HG02970 (cell line): ENCODE results near the gene TOP2B.

Experiments
- ATAC-seq: cut with Tn5 transposase; IDR thresholded peaks from one replicate; pipeline ENCODE4 v1.9.1; 2021; ENCODE audit warnings: mild to moderate bottlenecking, moderate library complexity, moderate number of reproducible peaks; ENCODE audit not compliant: unreplicated experiment, low FRiP score

The TOP2B gene

DNA sequence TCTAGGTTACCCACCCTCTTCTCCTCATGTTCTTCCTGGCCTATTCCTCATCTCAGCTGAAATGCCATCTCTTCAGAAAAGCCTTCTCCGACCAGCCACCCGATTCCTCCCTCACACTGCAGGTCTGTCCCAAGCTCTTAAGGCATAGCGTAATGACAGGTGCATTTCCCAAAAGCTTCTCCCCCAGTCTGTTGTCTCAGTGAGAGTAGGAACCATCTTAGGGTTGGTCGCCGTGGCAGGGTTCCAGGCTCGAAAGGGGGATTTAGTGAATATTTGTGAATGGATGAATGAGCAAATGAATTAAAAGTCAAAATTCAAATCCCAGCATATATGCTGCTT, 78.6 kb downstream of the TOP2B start:
- ATAC-seq, result no peak

GRCh38 chr3:25585361-25586166, 79.1 kb downstream of the TOP2B start:
- ATAC-seq, result no peak

DNA sequence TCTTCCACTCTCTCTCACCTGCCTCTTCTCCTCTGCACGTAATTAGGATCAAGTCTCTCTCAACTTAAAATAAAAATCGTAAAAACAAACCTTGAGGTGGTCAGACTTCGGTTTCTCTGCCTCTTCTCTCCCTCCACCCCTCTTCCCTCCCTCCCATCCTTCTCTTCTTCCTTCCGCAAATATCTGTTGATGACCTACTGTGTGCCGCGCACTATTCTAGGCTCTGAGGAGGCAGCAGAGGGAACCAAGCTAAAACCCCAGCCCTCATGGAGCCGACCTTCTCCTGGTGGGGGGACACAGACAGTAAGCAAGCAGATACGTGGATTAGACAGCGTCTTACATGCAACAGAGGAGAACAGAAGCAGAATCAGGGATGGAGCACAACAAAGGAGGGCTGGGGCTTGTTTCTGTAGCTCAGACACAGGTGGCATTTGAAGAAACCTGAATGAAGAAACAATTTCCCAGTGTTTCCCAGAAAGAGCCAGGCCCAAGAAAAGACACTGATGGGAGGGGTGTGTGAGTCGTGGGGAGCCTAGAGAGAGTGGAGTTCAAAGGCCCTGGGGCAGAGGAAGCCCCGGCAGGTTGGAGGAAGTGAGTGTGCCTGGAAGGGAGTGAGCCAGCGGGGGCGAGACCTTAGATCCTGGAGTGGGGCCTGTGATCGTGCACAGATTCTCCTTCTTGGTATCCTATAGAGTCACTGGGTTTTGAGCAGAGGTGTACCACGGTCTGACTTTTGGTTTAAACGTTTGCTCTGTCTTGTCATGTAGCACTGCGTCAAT, 80.5 kb downstream of the TOP2B start:
- no peak for ATAC-seq

GRCh38 chr3:25583343-25583742, 81.4 kb downstream of the TOP2B start:
- no peak for ATAC-seq

DNA sequence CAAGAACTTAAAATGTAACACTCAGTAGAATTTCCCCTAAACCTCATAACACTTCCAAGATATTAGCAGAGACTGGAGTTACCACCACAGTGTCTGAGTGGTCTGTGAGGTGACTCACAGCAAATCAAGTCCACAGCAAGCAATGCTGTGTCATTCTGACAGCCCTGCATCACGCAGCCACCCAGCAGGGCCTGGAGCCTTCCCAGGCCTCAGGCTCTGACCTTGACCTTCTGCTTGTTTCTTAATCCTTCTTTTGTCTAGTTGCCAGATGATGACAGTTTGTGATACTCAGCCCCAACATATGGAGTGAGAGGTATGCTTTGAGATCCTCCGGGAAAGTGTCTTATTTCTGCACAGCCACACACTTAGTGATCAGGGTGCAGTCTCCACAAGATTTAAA, 82.5 kb downstream of the TOP2B start:
- no peak for ATAC-seq

GRCh38 chr3:25581823-25582222, 82.9 kb downstream of the TOP2B start:
- no peak for ATAC-seq

- no peak for ATAC-seq
These were observed 83.4 kb downstream of the TOP2B start for GRCh38 chr3:25581335-25581734.

- ATAC-seq, result no peak
These were observed 84.2 kb downstream of the TOP2B start for GRCh38 chr3:25580534-25580933.

GRCh38 chr3:25578059-25578458, 86.6 kb downstream of the TOP2B start:
- ATAC-seq, result no peak

GRCh38 chr3:25576831-25577454, 87.8 kb downstream of the TOP2B start:
- ATAC-seq, result no peak

DNA sequence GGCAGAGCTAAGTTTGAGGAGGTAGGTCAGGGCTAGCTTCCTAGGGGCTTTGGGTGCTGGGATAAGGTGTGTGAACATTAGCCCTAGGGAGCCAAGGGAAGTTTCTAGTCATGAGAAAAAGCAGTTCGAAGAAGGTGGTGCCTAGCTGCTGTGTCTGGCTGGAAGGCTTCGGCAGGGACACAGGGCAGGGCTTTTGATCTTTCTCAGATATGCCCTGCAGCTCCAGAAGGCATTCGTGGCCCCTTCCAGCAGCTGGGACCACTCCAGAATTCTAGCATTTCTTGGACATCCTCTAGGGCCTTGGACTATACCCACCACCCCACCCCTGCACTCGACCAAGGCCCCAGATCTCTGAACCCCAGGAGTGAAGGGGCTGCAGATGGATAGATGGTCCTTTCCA, 88.6 kb downstream of the TOP2B start:
- ATAC-seq, result no peak

DNA sequence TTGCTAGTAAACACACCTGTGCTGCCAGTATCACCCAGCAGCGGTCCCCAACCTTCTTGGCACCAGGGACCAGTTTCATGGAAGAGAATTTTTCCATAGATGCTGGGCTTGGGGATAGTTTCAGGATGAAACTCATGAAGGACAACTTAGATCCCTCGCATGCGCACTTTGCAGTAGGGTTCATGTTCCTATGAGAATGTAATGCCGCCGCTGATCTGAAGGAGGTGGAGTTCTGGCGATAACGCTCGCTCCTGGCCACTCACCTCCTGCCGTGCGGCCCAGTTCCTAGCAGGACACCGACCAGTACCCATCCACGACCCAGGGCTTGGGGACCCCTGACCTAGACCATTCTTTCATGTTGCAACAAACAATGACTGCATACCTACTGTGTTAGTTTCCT, 89.7 kb downstream of the TOP2B start:
- no peak for ATAC-seq

GRCh38 chr3:25574172-25574765, 90.4 kb downstream of the TOP2B start:
- ATAC-seq, result no peak

DNA sequence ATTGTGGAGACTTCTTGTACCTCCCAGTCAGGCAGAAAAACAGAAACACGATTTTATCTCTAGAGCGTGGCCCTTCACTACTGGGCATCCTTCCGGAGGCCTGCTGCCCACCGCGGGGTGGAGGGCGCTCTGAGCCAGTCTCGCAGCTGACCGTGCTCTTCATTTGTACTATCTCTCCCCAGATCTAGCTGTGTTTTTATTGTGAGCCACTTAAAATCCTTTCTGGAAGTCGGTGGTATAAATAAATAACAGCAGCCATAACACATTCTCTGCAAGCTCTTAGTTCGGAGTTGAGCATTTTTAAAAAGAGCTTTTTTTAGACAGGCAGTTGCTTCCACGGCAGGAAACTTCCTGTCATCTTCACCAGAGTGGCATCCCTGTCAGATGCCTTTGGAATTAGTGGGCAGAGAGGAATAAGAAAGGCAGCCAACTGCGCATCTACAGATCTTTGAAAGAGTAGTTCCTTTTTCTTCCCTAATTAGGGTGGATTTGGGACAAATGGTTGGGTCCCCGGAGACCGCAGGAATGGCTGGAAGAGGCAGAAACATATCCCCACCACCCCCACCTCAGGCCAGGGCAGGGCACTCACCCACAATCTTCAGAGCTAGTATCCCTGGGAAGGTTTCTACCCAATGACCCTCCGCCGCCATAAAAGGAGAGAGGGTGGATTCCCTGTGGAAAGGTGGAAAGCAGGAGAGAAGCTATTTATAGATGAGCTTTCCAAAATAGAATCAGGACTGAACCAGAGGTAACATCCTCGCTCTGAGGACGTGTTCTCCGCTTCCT, 91.1 kb downstream of the TOP2B start:
- ATAC-seq, result no peak

DNA sequence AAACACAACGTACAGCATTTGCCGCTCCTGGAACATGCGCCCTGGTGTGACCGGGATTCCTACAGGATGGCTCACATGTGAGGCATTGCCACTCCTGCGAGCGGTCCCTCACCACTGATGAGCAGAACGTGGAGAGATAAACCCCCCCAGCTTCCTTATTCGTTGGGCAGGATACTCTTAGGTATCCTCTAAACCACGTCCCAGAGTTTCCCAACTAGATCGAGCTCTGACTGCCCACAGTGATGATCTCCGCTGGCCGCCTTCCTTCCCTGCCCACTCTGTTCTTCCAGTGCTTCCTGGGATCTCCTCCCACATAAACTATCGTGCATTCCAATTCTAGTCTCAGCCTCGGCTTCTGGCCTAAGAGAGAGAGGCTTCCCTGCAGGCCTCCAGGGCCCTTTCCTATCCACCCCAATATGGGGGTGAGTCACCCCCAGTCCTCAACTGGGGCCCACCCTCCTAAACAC, 91.8 kb downstream of the TOP2B start:
- no peak for ATAC-seq

DNA sequence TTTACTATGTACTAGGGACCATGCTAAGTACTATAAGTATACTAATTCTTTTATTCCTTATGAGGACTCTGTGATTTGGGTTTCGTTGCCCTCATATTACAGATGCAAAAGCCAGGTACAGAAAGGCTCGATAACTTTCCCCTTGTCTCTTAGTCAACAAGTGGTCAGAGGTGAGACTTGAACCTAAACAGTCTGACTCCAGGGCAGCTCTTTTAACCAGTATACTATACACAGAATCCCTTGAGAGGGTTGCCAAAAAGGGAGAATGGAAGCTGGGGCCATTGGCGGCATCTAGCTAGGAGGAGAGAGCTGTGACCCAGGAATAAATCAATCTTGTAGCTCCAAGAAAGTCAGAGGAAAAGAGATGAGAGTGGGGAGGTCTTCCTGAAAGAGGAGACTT, 92.4 kb downstream of the TOP2B start:
- ATAC-seq, result no peak

- no peak for ATAC-seq
These were observed 93.4 kb downstream of the TOP2B start for GRCh38 chr3:25571285-25571684.

GRCh38 chr3:25568525-25569078, 96.1 kb downstream of the TOP2B start:
- no peak for ATAC-seq

DNA sequence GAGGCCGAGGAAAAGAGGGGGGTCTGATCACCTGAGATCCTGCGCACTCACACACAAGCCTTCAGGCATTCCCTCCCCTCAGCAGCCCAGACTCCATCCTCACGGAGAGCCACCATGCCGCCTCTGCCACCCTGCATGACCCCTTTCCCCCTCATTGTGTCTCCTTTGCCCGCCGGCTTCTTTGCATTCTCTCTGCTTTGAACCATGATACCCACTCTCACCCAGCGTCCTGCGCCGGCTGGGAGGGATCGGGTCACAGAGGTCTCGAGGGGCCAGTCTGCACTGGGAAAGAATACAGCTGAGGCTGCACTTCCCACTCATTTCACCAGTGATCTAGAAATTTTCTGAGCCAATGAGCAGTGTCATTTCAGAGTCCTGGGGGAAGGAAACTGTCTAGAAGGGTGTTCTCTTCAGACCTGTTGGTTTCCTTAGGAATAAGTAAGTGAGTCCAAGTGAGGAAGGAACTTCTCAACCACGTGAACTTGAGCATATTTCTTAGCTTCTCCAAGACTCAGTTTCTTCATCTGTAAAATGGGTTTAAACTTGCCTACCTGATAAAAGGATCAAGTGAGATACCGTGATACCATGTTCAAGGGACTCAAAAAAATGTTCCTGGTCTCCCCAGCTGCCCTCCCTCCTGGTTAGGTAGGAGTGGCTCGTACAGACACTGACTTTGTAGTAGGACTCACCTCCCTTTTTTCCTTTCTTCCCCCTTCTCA, 96.7 kb downstream of the TOP2B start:
- no peak for ATAC-seq
